Measurements from ENCODE around the gene FAM222B.

DNA sequence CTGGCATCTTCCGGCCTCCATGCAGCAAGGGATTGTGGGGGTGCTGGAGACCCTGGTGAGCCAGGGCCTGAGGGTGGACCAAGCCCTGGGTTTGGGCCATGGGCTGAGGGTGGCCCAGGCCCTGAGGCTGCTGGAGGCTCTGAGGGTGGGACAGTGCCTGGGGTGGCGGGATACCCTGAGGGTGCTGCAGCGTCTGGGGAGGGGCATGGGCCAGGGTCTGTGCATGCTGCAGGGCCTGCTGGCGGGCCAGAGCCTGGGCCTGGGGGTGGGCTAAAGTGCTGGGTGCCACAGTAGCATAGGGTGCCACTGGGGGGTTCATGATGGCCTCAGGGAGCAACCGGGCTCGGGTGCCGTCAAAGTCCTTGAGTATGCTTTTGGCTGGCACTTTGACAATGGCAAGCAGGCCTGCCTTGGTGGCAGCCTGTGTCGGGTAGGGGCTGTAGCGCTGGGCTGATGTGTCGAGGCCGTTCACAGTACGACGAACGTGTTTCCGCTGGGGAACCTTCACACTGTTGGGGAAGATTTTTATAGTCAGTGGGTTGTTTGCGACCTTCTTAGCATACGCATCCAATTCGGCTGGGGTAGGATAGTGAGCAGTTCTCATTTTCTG is 83.2 kb downstream of the FAM222B start:
- TF ChIP-seq, protein P1, sequence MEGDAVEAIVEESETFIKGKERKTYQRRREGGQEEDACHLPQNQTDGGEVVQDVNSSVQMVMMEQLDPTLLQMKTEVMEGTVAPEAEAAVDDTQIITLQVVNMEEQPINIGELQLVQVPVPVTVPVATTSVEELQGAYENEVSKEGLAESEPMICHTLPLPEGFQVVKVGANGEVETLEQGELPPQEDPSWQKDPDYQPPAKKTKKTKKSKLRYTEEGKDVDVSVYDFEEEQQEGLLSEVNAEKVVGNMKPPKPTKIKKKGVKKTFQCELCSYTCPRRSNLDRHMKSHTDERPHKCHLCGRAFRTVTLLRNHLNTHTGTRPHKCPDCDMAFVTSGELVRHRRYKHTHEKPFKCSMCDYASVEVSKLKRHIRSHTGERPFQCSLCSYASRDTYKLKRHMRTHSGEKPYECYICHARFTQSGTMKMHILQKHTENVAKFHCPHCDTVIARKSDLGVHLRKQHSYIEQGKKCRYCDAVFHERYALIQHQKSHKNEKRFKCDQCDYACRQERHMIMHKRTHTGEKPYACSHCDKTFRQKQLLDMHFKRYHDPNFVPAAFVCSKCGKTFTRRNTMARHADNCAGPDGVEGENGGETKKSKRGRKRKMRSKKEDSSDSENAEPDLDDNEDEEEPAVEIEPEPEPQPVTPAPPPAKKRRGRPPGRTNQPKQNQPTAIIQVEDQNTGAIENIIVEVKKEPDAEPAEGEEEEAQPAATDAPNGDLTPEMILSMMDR (IDR thresholded peaks at IDR 0.05), result no peak
- TF ChIP-seq POLR2A (IDR thresholded peaks at IDR 0.05), result no peak
